HepG2 (cell line): Measurements from ENCODE around the gene NUSAP1. TPM values are rescaled to one million over a fixed set of nuclear protein-coding genes. Genes with fewer than 3 reads are reported as not detected.

Source experiments
- ARID4A ChIP-seq: sonication (generic); formaldehyde crosslinking; IDR thresholded peaks from 2 replicates; pipeline ENCODE4 v1.5.0; 2020; ENCODE audit warnings: mild to moderate bottlenecking, missing genetic modification reagents, borderline replicate concordance
- CEBPB ChIP-seq: IDR thresholded peaks from 2 replicates; pipeline ENCODE4 v1.6.1; 2011; ENCODE audit warnings: low read depth, low read length, improper control_type of control experiment, borderline replicate concordance
- ESRRA ChIP-seq: sonication (generic); formaldehyde crosslinking; IDR thresholded peaks from 2 replicates; pipeline ENCODE4 v1.5.1; 2020; ENCODE audit warnings: mild to moderate bottlenecking, low read depth, missing genetic modification reagents
- HNF4G ChIP-seq, 2 experiments: sonication (generic) in 1 of 2; formaldehyde crosslinking in 1 of 2; IDR thresholded peaks; 2 replicates each; pipeline versions ENCODE4 v1.4.0 to v1.6.1; 2011 to 2020; ENCODE audit warnings: borderline replicate concordance in 2 of 2, low read depth in 2 of 2, mild to moderate bottlenecking in 2 of 2, low read length in 1 of 2, missing genetic modification reagents in 1 of 2, moderate library complexity in 1 of 2
- JUND ChIP-seq: sonication (generic); formaldehyde crosslinking; IDR thresholded peaks from 2 replicates; pipeline ENCODE4 v1.8.0; 2022; ENCODE audit warnings: mild to moderate bottlenecking, missing genetic modification reagents
- MTA1 ChIP-seq: sonication (generic); formaldehyde crosslinking; IDR thresholded peaks from 2 replicates; pipeline ENCODE4 v1.4.0; 2020; ENCODE audit warnings: missing genetic modification reagents, mild to moderate bottlenecking, borderline replicate concordance
- NFKBIZ ChIP-seq: IDR thresholded peaks from 2 replicates; pipeline ENCODE4 v1.6.1; 2018; ENCODE audit warnings: missing genetic modification reagents, missing compliant biosample characterization
- PAWR ChIP-seq: sonication (generic); formaldehyde crosslinking; IDR thresholded peaks from 2 replicates; pipeline ENCODE4 v1.4.0; 2020; ENCODE audit warnings: missing genetic modification reagents, mild to moderate bottlenecking, borderline replicate concordance
- RBFOX2 ChIP-seq: fragments of 200-400 bp; formaldehyde crosslinking; IDR thresholded peaks from 2 replicates; pipeline ENCODE4 v1.6.1; 2017; ENCODE audit warnings: low read depth, mild to moderate bottlenecking, low read length
- RBM39 ChIP-seq: fragments of 200-400 bp; formaldehyde crosslinking; IDR thresholded peaks from one replicate; pipeline ENCODE4 v1.6.1; 2018; ENCODE audit warnings: antibody characterized with exemption, mild to moderate bottlenecking, low read depth, low read length; ENCODE audit not compliant: poor library complexity, severe bottlenecking
- SALL2 ChIP-seq: sonication (generic); formaldehyde crosslinking; IDR thresholded peaks from 2 replicates; pipeline ENCODE4 v1.8.1; 2023; ENCODE audit warnings: mild to moderate bottlenecking, missing genetic modification reagents, inconsistent platforms
- SMYD3 ChIP-seq: sonication (generic); formaldehyde crosslinking; IDR thresholded peaks from 2 replicates; pipeline ENCODE4 v1.8.1; 2023; ENCODE audit warnings: mild to moderate bottlenecking, missing genetic modification reagents
- THAP11 ChIP-seq: IDR thresholded peaks from 2 replicates; pipeline ENCODE4 v1.6.1; 2016; ENCODE audit warnings: missing biosample characterization, missing genetic modification reagents
- ZC3H13 ChIP-seq: sonication (generic); formaldehyde crosslinking; IDR thresholded peaks from 2 replicates; pipeline ENCODE4 v1.8.1; 2023; ENCODE audit warnings: mild to moderate bottlenecking, missing genetic modification reagents, moderate library complexity
- ZC3H4 ChIP-seq: sonication (generic); formaldehyde crosslinking; IDR thresholded peaks from 2 replicates; pipeline ENCODE4 v1.4.0; 2020; ENCODE audit warnings: missing genetic modification reagents, borderline replicate concordance
- ZFX ChIP-seq: sonication (generic); formaldehyde crosslinking; IDR thresholded peaks from 2 replicates; pipeline ENCODE4 v1.4.0; 2020; ENCODE audit warnings: mild to moderate bottlenecking, low read depth, missing genetic modification reagents, moderate library complexity
- ZNF256 ChIP-seq: sonication (generic); formaldehyde crosslinking; conservative IDR thresholded peaks from 2 replicates; pipeline ENCODE4 v1.4.0; 2020; ENCODE audit warnings: missing genetic modification reagents
- ZNF441 ChIP-seq: sonication (generic); formaldehyde crosslinking; IDR thresholded peaks from 2 replicates; pipeline ENCODE4 v1.7.0; 2021; ENCODE audit warnings: missing genetic modification reagents, borderline replicate concordance
- ZNF549 ChIP-seq: sonication (generic); formaldehyde crosslinking; IDR thresholded peaks from 2 replicates; pipeline ENCODE4 v1.5.0; 2020; ENCODE audit warnings: missing genetic modification reagents
- ZNF557 ChIP-seq: sonication (generic); formaldehyde crosslinking; IDR thresholded peaks from 2 replicates; pipeline ENCODE4 v1.4.0; 2020; ENCODE audit warnings: missing genetic modification reagents
- ZNF619 ChIP-seq: sonication (generic); formaldehyde crosslinking; IDR thresholded peaks from 2 replicates; pipeline ENCODE4 v1.4.0; 2020; ENCODE audit warnings: mild to moderate bottlenecking, missing genetic modification reagents
- ZNF773 ChIP-seq: sonication (generic); formaldehyde crosslinking; IDR thresholded peaks from 2 replicates; pipeline ENCODE4 v1.4.0; 2020; ENCODE audit warnings: missing genetic modification reagents, borderline replicate concordance
- ZXDC ChIP-seq: sonication (generic); formaldehyde crosslinking; IDR thresholded peaks from 2 replicates; pipeline ENCODE4 v1.5.0; 2020; ENCODE audit warnings: mild to moderate bottlenecking, missing genetic modification reagents
- polyA plus RNA-seq, 8 experiments: library from polyadenylated mRNA; depleted of rRNA in 3 of 8; stranded (reverse) in 7 of 8; unstranded in 1 of 8; fragments of >200 nt; fragmentation: Illumina TruSeq in 4 of 8; extraction: Trizol in 4 of 8; gene quantifications; 2 replicates each; pipeline versions ENCODE4 v1.2.1 to v1.2.3, GENCODE V29; 2011 to 2016; ENCODE audit warnings: low read depth in 4 of 8, missing spikeins in 1 of 8, mixed read lengths in 1 of 8; ENCODE audit not compliant: insufficient read depth in 1 of 8
- total RNA-seq, 5 experiments: library from RNA; depleted of rRNA; stranded (reverse); fragments of >200 nt; fragmentation: Illumina TruSeq; extraction: Trizol; gene quantifications; 2 replicates each; pipeline ENCODE4 v1.2.3, GENCODE V29; 2016; ENCODE audit warnings: low read depth in 1 of 5

Gene NUSAP1
- total and polyA plus RNA-seq, 2 of the 13 experiments (the other 11 are each of a cell fraction or from before 2014, with no cell fraction given), result 59.5 to 106 TPM

GRCh38 chr15:41332194-41333025, at the start of gene NUSAP1, which contains the start of gene OIP5 (continued):
- TF ChIP-seq ZNF773 (CRISPR knock-in tag) (peak; percentile 46; the same call in 1 of the 2 replicates), THAP11 (peak; percentile 22; the same call in 1 of the 2 replicates), ZC3H4 (CRISPR knock-in tag) (0 out of 2 replicates have a peak, but pooled peaks have one; percentile 36), RBFOX2 (peak; percentile 69; the same call in 1 of the 2 replicates), JUND (CRISPR knock-in tag) (no peak), ZNF441 (CRISPR knock-in tag) (peak; percentile 19), PAWR (CRISPR knock-in tag) (0 out of 2 replicates have a peak, but pooled peaks have one; percentile 66), ESRRA (CRISPR knock-in tag) (no peak), ZNF256 (CRISPR knock-in tag) (no peak), SMYD3 (CRISPR knock-in tag) (0 out of 2 replicates have a peak, but pooled peaks have one; percentile 46), HNF4G (IDR thresholded peaks at IDR 0.05; ENCODE audit: borderline replicate concordance, low read depth, low read length) (no peak), HNF4G (CRISPR knock-in tag; IDR thresholded peaks at IDR 0.05; ENCODE audit: borderline replicate concordance, low read depth) (peak; percentile 62), CEBPB (peak; percentile 78), ZNF549 (CRISPR knock-in tag) (no peak), NFKBIZ (CRISPR knock-in tag) (no peak), MTA1 (CRISPR knock-in tag) (0 out of 2 replicates have a peak, but pooled peaks have one; percentile 60), ARID4A (CRISPR knock-in tag) (peak; percentile 99), SALL2 (CRISPR knock-in tag) (peak; percentile 82; the same call in 1 of the 2 replicates), ZXDC (CRISPR knock-in tag) (no peak), ZNF557 (CRISPR knock-in tag) (no peak), ZNF619 (CRISPR knock-in tag) (peak; percentile 76), ZFX (CRISPR knock-in tag) (peak; percentile 63), ZC3H13 (CRISPR knock-in tag) (peak; percentile 88), RBM39 (peak; percentile 68)
